PC-9 (cell line): ENCODE results near the gene PIGP.

Experiments
- CTCF ChIP-seq: fragments of 200-600 bp; sonication (generic); conservative IDR thresholded peaks from 2 replicates; pipeline ENCODE4 v1.6.1; 2017; ENCODE audit warnings: mixed run types, antibody characterized with exemption, mild to moderate bottlenecking, moderate library complexity
- EZH2 ChIP-seq: fragments of 200-600 bp; sonication (generic); IDR thresholded peaks from 2 replicates; pipeline ENCODE4 v1.8.0; 2017; ENCODE audit warnings: antibody characterized with exemption, low read depth

DNA sequence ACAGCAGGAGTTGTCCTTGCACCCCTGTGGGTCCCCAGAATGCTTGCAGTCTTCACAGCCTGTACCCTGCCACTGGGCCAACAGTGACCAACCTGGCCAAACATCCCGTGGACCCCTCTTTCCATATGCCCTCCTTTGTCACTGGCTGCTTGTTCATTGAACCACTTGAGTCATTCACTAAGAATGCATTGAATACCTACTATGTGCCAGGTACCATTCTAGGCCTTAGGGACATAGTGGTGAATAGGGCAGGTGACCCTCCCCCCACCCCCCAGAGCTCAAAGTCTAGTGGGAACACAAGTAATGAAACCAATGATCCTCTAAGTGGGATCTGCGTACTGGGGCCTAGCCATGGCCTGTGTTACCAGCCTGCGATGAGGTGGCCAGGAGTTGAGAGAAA, 28.2 kb downstream of the PIGP start:
- no peak for TF ChIP-seq CTCF
- TF ChIP-seq EZH2 = no peak
